HG02798 (cell line): ENCODE measurements around the gene PCDHB13.
"Not testable (repeated sequence)": the region's sequence is repeated elsewhere in the genome, so short reads cannot be mapped to it uniquely, and the experiment has no call there.

Experiments used
- ATAC-seq: cut with Tn5 transposase; IDR thresholded peaks from one replicate; pipeline ENCODE4 v1.9.1; 2021; ENCODE audit warnings: mild to moderate bottlenecking; ENCODE audit not compliant: unreplicated experiment, poor library complexity

Gene PCDHB13

DNA sequence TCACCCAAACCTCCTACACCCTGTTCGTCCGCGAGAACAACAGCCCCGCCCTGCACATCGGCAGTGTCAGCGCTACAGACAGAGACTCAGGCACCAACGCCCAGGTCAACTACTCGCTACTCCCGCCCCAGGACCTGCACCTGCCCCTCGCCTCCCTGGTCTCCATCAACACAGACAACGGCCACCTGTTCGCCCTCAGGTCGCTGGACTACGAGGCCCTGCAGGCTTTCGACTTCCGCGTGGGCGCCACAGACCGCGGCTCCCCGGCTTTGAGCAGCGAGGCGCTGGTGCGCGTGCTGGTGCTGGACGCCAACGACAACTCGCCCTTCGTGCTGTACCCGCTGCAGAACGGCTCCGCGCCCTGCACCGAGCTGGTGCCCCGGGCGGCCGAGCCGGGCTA, 12.6 kb upstream of the PCDHB13 start:
- not testable (repeated sequence) for ATAC-seq

DNA sequence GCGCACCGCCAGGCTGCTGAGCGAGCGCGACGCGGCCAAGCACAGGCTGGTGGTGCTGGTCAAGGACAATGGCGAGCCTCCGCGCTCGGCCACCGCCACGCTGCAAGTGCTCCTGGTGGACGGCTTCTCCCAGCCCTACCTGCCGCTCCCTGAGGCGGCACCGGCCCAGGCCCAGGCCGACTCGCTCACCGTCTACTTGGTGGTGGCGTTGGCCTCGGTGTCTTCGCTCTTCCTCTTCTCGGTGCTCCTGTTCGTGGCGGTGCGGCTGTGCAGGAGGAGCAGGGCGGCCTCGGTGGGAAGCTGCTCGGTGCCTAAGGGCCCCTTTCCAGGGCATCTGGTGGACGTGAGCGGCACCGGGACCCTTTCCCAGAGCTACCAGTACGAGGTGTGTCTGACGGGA, 12.1 kb upstream of the PCDHB13 start:
- ATAC-seq = not testable (repeated sequence)

DNA sequence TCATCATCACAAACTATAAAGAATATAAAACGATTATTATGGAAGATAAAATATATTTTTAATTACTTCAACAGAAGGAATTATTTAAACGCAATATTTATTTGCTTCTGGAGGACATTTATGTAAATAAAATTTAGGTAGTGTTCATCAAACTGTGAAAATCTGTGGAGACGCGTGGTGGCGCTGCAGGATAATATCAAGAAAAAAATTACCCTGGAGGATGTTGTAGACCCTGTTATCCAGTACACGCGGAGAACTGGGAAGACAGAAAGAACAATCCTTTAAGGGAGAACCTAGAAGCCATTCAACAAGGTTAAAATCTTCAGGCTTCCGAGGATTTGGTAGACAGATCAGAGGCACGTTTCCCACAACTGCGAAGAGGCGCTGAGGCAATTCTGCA, 5.2 kb upstream of the PCDHB13 start, which contains the start of gene PCDHB12:
PCDHB12 (plus strand) TSS at position 242 of the 400 bp plus-strand sequence. CDS start 189 bp downstream, outside the sequence.
- ATAC-seq = no peak

DNA sequence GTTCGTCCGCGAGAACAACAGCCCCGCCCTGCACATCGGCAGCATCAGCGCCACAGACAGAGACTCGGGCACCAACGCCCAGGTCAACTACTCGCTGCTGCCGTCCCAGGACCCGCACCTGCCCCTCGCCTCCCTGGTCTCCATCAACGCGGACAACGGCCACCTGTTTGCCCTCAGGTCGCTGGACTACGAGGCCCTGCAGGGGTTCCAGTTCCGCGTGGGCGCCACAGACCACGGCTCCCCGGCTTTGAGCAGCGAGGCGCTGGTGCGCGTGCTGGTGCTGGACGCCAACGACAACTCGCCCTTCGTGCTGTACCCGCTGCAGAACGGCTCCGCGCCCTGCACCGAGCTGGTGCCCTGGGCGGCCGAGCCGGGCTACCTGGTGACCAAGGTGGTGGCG, 3.4 kb upstream of the PCDHB13 start:
- ATAC-seq = not testable (repeated sequence)

DNA sequence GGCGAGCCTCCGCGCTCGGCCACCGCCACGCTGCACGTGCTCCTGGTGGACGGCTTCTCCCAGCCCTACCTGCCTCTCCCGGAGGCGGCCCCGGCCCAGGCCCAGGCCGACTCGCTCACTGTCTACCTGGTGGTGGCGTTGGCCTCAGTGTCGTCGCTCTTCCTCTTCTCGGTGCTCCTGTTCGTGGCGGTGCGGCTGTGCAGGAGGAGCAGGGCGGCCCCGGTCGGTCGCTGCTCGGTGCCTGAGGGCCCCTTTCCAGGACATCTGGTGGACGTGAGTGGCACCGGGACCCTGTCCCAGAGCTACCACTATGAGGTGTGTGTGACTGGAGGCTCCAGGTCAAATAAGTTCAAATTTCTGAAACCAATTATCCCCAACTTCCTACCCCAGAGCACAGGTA, 2.9 kb upstream of the PCDHB13 start:
- not testable (repeated sequence) for ATAC-seq

DNA sequence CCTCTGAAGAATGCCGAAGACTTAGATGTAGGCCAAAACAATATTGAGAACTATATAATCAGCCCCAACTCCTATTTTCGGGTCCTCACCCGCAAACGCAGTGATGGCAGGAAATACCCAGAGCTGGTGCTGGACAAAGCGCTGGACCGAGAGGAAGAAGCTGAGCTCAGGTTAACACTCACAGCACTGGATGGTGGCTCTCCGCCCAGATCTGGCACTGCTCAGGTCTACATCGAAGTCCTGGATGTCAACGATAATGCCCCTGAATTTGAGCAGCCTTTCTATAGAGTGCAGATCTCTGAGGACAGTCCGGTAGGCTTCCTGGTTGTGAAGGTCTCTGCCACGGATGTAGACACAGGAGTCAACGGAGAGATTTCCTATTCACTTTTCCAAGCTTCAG, 864 bp downstream of the PCDHB13 start:
- not testable (repeated sequence) for ATAC-seq

DNA sequence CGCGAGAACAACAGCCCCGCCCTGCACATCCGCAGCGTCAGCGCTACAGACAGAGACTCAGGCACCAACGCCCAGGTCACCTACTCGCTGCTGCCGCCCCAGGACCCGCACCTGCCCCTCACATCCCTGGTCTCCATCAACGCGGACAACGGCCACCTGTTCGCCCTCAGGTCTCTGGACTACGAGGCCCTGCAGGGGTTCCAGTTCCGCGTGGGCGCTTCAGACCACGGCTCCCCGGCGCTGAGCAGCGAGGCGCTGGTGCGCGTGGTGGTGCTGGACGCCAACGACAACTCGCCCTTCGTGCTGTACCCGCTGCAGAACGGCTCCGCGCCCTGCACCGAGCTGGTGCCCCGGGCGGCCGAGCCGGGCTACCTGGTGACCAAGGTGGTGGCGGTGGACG, 1.8 kb downstream of the PCDHB13 start:
- ATAC-seq = not testable (repeated sequence)

DNA sequence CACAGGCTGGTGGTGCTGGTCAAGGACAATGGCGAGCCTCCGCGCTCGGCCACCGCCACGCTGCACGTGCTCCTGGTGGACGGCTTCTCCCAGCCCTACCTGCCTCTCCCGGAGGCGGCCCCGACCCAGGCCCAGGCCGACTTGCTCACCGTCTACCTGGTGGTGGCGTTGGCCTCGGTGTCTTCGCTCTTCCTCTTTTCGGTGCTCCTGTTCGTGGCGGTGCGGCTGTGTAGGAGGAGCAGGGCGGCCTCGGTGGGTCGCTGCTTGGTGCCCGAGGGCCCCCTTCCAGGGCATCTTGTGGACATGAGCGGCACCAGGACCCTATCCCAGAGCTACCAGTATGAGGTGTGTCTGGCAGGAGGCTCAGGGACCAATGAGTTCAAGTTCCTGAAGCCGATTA, 2.3 kb downstream of the PCDHB13 start:
- not testable (repeated sequence) for ATAC-seq

DNA sequence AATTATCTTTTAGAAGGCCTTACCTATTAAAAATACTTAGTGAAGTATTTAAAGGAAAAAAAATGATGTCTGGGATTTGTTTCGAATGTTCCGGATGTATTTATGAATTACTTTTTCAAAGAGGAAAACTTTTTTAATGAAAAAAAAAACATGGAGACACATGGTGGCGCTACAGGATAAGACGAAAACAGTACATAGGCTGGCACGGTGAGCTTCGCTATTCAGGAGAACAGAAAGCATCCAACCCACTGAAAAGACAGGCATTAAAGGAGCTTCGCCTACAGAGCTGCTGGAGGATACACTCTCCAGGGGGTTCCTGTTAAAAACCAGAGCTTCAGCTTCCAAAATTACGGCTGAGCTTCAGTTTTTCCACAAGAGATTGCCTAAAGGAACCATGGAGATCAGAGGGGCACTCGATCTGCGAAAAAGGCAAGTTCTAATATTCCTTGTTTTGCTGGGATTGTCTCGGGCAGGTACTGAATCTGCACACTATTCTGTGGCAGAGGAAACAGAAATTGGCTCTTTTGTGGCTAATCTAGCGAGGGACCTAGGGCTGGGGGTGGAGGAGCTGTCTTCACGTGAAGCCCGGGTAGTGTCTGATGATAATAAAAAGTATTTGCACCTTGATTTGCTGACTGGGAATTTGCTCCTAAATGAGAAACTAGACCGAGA, 9.5 kb downstream of the PCDHB13 start, which contains the start of gene PCDHB14:
PCDHB14 (plus strand) TSS at position 232 of the 672 bp plus-strand sequence; CDS start at position 395, 163 bp downstream.
- ATAC-seq = no peak

DNA sequence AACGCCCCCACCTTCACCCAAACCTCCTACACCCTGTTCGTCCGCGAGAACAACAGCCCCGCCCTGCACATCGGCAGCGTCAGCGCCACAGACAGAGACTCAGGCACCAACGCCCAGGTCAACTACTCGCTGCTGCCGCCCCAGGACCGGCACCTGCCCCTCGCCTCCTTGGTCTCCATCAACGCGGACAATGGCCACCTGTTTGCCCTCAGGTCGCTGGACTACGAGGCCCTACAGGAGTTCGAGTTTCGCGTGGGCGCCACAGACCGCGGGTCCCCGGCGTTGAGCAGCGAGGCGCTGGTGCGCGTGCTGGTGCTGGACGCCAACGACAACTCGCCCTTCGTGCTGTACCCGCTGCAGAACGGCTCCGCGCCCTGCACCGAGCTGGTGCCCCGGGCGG, 11.1 kb downstream of the PCDHB13 start:
- ATAC-seq = not testable (repeated sequence)

DNA sequence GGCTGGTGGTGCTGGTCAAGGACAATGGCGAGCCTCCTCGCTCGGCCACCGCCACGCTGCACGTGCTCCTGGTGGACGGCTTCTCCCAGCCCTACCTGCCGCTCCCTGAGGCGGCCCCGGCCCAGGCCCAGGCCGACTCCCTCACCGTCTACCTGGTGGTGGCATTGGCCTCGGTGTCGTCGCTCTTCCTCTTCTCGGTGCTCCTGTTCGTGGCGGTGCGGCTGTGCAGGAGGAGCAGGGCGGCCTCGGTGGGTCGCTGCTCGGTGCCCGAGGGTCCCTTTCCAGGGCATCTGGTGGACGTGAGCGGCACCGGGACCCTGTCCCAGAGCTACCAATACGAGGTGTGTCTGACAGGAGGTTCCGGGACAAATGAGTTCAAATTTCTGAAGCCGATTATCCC, 11.7 kb downstream of the PCDHB13 start:
- not testable (repeated sequence) for ATAC-seq

DNA sequence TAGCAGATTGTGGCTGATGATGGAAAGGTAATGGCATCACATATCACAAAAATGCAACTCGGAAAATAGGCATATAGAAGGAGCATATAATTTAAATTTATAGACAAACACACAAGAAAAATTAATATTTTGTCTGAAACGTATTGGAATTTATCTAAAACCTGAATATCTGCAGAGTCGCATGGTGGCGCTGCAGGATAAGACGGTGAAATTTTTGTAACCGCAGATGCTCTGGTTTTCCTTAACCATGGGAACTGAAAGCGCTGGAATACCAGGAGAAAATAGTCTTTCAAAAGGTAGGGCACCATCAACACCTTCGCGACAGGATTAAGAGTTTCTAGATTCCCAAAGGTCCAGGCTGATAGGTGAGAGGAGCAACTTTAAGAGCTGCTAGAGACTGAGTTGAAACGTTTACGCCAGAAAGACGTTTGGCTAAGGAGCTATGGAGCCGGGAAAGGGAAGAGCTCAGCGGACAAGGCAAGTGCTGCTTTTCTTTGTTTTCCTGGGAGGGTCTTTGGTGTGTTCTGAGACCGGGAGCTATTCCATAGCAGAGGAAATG, 20.5 kb downstream of the PCDHB13 start:
- no peak for ATAC-seq

DNA sequence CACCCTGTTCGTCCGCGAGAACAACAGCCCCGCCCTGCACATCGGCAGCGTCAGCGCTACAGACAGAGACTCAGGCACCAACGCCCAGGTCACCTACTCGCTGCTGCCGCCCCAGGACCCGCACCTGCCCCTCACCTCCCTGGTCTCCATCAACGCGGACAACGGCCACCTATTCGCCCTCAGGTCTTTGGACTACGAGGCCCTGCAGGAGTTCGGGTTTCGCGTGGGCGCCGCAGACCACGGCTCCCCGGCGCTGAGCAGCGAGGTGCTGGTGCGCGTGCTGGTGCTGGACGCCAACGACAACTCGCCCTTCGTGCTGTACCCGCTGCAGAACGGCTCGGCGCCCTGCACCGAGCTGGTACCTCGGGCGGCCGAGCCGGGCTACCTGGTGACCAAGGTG, 22.2 kb downstream of the PCDHB13 start:
- not testable (repeated sequence) for ATAC-seq

DNA sequence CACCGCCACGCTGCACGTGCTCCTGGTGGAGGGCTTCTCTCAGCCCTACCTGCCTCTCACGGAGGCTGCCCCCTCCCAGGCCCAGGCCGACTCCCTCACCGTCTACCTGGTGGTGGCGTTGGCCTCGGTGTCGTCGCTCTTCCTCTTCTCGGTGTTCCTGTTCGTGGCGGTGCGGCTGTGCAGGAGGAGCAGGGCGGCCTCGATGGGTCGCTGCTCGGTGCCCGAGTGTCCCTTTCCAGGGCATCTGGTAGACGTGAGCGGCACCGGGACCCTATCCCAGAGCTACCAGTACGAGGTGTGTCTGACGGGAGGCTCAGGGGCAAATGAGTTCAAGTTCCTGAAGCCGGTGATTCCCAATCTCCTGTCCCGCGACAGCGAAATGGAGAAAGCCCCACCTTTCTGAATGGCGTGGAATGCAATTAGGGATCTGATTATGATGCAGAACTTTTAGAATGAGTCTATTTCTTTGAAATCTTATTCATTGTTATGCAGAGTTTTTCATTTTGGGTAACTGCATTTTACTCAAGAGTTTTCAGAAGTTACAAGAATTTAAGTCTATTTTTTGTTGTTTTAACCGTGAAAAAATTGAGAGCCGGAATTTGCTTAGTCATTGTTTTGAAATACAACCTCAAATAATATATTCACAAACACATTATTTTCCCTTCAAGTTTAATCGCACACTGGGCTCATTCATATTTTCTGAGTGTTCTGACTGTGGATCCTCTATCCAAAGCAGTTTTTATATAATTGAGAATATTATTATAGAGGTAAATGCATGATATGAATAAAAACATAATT, 23.0 kb downstream of the PCDHB13 start:
- ATAC-seq = no peak

DNA sequence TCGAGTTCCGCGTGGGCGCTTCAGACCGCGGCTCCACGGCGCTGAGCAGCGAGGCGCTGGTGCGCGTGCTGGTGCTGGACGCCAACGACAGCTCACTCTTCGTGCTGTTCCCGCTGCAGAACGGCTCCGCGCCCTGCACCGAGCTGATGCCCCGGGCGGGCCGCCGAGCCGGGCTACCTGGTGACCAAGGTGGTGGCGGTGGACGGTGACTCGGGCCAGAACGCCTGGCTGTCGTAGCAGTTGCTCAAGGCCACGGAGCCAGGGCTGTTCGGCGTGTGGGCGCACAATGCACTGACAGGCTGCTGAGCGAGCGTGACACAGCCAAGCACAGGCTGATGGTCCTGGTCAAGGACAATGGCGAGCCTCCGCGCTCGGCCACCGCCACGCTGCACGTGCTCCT, 27.8 kb downstream of the PCDHB13 start:
- ATAC-seq = no peak

DNA sequence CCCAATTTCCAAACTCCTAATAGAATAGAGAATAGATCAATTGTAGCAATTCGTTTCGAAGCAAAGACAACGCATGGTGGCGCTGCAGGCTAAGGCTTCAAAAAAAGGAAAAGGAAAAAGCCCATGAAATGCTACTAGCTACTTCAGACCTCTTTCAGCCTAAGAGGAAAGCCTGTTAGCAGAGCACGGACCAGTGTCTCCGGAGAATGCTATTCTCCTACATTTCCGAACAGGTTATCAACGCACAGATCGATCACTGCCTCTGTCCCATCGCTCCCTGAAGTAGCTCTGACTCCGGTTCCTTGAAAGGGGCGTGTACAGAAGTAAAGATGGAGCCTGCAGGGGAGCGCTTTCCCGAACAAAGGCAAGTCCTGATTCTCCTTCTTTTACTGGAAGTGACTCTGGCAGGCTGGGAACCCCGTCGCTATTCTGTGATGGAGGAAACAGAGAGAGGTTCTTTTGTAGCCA, 31.6 kb downstream of the PCDHB13 start, which contains the start of gene PCDHB15:
PCDHB15 (plus strand) TSS at position 146 of the 468 bp plus-strand sequence; CDS start at position 330, 184 bp downstream.
- no peak for ATAC-seq

DNA sequence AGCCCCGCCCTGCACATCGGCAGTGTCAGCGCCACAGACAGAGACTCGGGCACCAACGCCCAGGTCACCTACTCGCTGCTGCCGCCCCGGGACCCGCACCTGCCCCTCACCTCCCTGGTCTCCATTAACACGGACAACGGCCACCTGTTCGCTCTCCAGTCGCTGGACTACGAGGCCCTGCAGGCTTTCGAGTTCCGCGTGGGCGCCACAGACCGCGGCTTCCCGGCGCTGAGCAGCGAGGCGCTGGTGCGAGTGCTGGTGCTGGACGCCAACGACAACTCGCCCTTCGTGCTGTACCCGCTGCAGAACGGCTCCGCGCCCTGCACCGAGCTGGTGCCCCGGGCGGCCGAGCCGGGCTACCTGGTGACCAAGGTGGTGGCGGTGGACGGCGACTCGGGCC, 33.3 kb downstream of the PCDHB13 start:
- not testable (repeated sequence) for ATAC-seq

DNA sequence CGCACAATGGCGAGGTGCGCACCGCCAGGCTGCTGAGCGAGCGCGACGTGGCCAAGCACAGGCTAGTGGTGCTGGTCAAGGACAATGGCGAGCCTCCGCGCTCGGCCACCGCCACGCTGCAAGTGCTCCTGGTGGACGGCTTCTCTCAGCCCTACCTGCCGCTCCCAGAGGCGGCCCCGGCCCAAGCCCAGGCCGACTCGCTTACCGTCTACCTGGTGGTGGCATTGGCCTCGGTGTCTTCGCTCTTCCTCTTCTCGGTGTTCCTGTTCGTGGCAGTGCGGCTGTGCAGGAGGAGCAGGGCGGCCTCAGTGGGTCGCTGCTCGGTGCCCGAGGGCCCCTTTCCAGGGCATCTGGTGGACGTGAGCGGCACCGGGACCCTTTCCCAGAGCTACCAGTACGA, 33.7 kb downstream of the PCDHB13 start:
- ATAC-seq = not testable (repeated sequence)

DNA sequence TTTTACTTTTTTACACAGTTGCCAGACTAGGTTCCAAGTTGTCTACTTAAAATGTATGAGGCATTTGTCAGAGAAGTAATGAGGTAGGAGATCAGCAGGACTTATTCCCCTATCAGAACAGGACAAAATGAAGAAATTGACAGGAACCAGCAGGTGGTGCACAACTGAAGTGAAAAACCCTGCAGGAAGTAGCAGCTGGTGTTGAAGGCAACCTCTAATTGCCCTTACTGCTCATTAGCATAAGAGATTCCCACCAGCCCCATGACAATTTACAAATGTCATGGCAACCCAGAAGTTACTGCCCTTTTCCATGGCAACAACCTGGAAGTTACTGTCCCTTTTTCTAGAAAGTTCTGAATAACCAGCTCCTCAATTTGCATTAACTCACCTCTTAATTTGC, 36.9 kb downstream of the PCDHB13 start:
- ATAC-seq = no peak

DNA sequence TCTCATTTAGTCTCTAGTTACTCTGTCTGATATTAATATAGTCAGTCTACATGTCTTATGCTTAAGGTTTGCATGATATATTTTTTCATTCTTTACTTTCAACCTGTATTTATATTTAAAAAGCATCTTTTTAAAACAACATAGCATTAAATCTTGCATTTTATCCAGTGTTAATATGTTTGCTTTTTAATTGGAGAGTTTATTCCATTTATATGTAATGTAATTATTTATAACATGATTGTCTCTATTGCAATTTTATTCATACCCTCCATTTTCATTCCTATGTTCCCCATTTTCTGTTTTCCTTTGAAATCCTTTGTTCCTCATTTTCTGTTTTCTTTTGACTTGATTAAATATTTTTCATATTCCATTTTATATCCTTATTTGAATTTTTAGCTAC, 44.7 kb downstream of the PCDHB13 start:
- no peak for ATAC-seq

DNA sequence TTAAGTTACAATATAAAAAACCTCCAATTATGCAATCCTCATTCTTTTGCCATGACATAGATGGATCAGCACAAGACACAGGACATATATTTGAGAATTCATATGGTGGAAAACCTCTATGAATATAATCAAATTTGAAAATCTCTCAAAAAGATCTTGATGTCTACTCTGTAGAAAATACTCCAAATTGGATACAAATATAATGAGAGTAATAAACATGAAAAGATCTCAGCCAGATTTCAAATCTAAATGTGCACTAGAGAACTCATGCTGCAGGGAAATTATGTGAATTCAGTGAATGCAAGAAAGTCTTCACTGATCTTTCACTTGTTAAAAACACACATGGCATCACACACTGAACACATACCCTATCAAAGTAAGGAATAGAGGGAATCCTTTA, 45.2 kb downstream of the PCDHB13 start:
- no peak for ATAC-seq
